ENCODE measurements around the gene KCNMA1.

Gene KCNMA1

DNA sequence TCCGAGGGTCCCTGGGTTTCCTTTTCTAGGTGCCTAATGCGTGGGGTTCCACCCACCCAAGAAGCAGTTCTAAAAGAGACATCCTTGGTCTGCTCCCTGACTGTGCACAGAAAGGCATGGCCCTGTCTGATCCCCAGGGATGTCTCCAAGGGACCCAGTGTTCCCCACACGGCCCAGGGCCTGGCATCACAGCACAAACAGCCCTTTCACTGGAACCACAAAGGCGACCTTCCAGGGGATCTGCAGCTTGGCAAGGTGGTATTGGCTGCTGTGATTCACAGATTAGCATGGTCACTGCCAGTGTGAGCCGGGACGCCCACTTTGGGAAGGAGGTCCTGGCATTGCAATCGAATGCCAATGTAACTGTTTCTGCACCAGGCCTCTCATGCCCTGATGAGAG lies 6.4 kb downstream of the KCNMA1 start:
- no peak for DNase-seq

DNA sequence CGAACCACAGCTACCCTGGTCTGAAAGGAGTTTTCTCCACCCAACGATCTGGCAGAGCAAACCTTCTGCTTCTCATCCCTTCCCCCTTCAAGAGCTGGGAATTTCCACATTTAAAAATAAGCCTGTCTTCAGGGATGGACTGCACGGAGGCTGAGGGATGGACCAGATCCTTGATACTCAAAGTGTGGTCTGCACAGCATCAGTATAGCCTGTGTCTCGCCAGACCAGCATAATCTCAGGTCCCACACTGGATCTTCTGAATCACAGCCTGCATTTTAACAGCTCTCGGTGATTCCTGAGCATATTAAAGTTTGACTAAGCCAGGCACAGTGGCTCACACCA lies 7.1 kb downstream of the KCNMA1 start:
- DNase-seq, result no peak

DNA sequence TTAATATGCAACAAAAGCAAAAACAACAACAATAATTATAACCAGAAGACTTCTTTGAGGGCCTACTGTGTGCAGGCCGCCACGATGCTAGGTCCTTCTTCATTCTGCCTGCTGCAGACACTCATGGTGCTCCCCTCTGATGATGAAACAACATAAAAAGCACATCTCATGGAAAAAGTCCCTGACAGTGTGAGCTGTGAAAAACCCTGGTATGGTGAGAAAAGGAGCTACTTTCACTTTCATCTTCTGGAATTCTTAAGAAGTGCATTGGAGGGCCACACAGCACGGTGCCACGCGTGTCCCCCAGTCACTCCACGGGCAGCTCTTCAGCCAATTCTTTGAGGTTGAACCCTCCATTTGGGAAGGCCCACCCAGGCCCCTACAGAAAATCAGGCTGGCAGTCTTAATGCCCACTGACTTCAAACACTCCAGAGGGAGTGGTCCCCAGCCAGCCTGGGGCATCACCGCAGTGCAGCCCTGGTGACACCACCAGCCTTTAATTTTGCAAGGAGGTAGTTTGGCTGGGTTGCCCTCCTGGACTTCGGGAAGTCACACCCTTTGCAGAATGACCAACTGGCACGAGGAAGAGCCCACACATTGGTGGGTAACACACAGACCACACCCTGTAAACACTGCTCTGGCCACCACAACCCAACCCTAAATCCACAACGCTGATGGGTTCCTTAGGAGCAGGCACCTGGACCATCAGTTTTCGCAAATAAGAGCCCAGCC lies 7.7 kb downstream of the KCNMA1 start:
- no peak for DNase-seq

DNA sequence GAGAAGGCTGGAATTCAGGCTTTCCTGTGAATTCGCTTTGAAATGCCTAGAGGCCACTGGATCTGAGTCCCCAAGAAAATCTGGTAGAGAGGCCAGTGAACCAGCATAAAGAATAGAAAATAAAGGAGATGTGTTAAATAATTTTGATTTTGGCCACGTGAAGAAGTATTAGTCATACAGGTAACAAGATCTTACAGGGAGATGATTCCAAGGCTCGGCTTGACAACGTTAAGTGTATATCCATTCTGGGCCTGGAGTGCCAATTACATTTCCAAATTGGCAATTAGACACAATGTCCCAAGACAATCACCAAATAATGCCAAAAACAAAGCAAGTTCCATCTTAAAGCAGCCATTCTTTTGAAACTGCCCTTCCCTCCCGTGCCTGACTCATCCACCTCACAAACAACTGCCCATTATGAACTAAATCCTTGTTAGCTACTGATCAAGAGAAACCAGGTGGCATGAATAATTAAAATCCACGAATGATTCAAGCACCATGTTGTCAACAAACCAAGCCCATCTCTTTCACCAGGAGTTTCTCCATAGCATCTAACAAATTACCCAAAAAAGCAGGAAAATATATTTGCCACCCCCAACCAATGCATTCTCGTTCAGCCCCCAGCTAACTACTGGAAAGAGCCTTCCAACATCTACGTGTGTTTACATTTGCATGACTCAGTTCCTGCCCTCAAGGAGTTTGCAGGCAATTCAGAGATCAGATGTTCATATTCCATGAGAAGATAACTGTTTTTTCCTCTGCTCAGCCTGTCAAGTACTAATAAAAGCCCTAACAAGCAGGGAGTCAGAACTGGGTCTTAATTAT lies 8.5 kb downstream of the KCNMA1 start:
- DNase-seq, result no peak

DNA sequence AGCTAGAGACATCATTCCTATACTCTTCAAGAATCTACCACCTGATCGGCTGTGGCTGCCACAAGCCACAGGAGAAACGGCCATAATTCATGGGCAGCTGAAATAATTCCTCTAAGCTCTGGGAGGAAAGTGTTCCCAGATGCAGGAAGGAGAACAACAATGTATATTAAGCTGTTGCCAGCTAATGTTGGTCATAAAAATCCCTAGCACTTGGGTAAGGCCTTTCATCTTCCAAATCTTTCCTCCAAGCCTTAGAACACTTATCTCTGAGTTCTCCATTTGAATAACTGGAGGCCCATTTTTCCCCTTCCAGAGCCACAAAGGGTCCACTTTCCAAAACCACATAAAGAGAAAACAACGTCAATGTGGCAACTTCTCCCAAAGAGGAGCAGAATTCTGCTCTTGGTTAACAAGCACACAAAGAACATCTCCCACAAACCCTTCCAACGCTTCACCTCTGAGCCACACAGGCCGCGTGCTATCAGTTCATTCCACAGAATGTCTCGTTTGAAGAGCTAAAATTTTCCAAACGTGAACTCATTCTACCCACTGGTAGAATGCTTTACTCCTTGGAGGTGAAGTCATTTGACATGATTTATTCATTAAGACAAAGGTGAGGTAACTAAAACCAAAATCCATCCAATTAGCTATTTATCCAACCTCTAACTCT lies 11.2 kb downstream of the KCNMA1 start:
- DNase-seq, result no peak

DNA sequence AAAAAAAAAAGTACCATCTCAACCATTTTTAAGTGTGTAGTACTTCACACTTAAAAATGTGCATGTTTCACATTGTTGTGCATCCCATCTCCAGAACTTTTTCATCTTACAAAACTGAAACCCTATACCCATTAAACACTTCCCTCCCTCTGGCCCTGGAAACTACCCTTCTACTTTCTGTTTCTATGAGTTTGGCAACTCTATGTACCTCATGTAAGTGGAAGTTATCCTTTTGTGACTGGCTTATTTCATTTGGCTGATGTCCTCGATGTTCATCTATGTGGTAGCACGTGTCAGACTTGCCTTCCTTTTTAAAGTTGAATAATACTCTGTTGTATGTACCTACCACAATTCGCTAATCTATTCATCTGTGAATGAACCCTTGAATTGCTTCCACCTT lies 12.2 kb downstream of the KCNMA1 start:
- no peak for DNase-seq

DNA sequence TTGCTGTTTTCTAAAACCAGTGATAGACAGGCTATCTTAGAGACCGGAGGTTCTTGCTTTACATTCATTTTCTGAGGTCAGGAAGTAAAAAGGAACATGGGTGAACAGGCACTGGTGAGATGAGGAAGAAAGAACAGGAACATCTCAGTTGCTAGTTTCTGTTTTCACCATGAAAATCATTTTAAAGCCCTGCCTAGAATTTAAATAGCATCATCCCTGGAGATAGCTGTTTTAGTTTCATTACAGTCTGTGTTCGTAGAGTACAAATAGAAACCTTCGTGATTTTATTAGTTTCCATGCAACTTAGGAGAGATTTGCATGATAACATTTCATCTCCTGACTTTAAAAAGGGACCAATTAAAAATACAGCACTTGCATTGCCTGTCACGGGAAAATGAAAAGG lies 14.7 kb downstream of the KCNMA1 start:
- no peak for DNase-seq

DNA sequence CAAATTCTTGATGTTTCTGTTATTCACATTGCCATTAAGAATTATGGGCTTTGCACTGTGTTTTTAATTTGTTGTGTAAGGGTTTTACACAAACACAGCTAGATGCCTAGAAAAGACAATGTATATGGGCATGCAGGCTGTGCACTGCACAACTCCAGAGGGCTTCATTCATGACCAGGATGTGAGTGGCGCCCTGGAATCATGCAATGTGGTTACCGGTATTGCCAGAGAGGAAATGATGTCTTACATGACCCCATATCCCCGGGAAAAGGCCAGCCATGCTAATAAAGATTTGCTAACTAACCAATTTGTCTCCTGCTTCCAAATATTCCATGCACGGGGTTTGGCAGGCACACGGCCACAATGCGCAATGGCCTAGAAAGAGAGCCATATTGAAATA lies 16.9 kb downstream of the KCNMA1 start:
- no peak for DNase-seq

DNA sequence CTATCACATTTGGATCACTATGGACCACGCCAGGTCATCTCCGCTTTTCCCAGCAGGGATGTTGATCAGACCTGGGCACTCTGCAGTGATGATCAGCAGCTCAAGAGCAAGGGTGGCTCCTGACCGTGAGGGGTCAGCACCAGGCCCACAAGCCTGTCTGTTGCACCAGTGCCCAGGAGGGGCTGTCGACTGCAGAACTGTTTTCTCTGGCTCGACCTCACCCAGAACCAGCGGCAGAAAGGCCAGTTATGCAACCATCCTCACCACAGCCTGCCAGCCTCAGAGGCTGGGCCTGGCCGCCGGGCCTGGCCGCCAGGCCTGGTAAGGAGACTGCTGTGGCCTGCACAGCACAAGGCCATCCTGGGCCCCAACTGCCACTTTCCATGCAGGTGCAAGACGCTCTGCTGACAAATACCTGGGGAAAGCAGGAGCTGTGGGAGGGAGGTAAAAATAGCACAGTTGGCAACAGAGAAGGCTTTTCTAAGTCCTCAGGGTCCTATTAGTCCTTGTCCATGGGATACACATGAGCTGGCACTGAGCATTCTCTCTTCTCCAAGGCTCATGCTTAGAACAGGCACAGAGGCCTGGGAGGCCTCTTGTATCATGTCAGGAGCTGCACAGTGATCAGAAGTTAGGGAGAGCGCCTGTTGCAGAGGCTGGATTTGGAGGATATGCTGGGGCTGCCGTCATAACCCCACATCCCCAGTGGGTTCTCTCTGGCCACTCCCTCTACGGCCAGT lies 17.5 kb downstream of the KCNMA1 start:
- no peak for DNase-seq

DNA sequence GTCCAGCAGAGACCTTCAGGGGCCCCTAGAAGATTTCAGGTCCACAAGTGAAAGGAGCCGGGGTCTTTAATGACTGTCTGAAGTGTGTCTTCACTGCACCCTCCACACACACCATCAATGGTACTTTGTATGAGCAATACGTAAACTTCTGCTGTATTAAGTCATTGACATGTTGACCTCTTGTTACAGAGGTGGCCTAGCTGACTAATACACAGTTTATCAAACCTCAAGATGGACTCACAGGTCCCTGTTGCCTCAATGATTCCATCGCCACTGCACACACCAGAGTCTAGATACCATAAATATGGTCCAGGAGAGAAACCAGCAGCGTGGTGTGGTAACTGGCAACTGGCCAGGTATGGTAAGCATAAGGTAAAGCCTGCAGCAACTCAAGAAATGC lies 19.5 kb downstream of the KCNMA1 start:
- no peak for DNase-seq

DNA sequence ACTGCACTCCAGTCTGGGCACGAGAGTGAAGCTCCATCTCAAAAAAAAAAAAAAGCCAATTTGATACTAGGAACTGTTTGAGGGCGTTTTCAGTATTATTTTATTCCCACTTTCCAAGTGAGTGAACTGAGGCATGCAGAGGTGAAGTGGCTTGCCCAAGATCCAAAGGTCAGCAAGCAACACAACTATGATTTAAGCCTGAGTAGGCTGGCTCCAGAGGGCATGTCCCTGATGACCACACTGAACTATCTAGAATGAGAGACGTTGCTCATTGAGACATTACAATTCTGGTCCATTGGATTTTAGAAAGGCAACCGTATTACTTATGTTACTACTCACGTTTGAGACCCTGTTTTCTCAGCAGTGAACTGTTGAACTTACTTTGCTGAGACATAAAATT lies 20.8 kb downstream of the KCNMA1 start:
- no peak for DNase-seq

DNA sequence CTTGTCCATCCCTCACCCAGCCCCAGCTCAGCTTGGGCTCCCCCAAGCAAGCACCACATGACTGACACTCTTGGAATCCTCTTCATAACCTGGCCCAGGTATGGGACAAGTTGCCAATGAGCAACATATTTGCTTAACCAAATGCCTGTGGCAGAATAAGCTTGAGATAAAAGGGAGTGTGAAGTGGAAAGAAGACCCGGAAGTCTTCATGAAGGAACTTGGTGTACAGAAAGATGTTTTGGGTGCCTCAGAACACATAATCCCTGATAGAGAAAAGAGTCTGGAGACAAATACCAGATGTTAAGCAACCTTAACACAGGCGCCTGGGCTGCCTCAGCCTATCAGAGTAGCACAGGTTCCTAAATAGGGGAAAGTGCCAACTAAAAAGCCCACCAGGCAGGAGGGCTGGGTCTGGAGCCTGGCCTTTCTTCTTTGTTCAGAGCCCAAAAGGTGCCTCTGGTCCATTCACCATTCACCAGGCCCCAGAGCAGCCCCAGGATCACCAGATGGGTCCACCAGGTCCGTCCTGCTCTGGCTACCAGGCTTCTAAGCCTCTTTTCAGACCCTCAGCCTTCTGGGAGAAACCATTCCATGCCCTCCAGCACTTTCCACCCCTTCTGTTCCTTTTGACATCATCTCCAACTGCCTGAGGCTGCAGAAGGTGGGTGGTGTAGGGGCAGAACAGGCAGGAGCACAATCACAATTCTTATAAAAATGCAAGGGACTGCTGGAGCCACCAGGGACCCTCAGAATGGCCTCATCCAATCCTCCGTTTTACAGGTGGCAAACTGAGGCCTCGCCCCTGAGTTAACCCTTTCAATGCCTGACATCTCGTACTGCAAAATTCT lies 22.6 kb downstream of the KCNMA1 start:
- DNase-seq, result no peak

DNA sequence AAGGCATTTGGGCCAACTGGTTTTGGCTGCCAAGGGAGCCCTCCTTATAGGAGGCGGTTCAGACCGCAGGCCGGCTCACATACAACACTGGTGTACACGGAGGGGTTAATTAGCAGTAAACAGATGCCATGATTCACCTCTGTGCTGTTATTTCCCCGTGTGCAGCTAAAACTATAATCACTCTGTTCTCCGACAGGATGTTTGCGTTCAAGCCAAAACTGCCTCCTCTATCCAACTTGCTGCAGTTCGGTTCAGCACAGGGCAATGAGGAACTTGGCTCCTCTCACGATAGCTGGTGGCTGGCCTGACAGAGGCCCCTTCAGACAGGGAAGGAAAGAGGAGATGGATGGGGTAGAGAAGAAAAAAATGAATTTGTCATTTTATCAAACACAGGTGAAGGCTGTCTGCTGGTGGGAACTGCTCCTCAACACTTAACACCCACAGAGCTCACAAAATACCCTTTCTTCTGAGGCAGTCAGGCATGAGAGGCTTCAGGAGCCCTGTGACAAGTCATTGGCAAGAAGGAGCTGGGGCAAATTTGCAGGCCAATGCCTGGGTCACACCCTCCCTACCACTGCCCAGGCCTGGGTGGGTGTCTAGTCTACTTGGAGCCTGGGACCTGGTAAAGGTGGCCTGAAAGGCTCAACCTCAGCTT lies 24.0 kb downstream of the KCNMA1 start:
- no peak for DNase-seq

DNA sequence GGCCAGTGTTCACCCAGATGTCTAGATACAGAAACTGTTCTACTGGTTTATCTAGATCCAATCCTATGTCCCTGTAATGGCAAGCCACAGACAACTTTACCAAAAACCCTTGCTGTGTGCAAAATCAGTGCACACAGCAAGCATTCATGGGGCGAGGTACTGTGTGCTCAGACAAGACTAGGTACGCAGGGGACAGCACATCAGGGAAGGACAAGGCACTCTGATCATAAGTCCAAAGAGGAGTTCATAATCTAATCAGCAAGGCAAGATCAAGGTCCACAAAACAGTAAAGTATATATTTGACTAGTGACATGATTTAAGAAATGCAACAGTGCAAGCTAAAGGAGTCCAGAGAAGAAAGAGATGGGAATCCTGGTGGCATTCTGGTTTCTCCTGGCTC lies 25.9 kb downstream of the KCNMA1 start:
- no peak for DNase-seq

DNA sequence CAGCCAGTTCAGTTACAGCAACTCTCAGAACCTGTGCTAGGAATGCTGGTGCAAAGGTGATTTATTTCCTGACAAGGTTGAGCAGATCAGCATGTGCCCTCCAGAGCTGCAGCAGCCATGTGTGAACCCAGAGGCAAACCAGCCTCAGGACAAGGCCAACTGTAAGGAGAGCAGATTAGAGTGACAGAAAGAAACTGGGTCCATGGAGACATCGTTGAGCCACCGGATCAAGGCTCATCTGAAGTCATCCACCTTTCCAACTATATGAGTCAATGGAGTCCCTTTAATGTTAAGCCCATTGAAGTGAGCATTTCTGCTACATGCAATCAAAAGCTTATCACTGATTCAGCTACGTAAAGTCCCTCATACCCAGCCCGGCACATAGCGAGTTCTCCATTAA lies 26.4 kb downstream of the KCNMA1 start:
- DNase-seq, result no peak

DNA sequence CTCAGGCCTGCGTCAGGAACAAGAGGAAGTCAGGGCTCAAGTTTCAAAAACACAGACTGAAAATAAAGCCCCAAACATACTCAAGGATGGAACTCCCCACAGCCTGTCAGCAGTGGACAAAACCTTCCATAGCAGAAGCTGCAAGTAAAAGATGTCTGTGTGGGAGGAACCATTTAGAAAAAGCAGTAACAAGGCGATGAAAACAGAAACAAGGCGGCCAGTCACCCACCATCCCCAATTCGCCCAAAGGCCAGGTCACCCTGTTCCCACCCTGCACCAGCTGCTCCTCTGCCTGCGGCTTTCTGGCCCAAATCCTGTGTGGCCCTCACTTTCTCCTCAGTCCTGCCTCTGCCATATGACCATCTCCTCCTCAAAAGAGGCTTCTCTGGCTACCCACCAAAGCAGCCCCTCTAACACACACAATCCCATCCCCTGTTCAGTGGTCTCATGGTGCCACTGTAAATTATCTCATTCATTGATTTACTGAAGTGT lies 27.8 kb downstream of the KCNMA1 start:
- no peak for DNase-seq

DNA sequence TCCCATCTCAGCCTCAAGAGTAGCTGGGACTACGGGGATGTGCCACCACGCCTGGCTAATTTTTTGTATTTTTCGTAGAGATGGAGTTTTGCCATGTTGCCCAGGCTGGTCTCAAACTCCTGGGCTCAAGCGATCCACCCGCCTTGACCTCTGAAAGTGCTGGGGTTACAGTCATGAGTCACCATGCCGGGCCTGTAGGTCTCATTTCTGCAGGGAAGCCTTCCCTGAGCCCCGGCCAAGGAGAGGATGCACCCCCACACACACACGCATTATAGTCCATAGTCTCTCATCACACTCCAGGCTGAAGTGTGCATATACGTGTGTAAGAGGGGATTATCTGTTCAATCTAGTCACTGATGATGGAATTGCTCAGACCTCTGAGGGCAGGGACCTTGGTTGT lies 29.3 kb downstream of the KCNMA1 start:
- DNase-seq, result no peak

DNA sequence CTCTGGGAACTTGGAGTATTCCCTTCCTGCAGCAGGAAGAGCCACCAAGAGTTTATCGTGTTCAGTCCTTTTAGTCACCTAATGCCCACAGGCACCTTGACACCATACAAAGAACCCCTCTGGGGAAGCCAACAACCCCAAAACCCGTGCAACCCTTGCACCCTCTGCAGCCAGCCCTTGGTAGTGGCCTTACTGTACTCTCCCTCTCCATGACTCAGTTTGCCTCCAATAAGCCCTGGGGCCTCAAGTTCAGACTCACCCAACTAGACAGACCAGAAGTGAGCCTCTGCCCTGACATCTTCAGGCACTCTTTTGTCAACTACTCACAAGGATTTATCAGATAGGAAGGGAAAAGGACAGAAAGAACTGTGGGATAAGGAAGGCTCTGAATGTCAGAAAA lies 30.9 kb downstream of the KCNMA1 start:
- no peak for DNase-seq

DNA sequence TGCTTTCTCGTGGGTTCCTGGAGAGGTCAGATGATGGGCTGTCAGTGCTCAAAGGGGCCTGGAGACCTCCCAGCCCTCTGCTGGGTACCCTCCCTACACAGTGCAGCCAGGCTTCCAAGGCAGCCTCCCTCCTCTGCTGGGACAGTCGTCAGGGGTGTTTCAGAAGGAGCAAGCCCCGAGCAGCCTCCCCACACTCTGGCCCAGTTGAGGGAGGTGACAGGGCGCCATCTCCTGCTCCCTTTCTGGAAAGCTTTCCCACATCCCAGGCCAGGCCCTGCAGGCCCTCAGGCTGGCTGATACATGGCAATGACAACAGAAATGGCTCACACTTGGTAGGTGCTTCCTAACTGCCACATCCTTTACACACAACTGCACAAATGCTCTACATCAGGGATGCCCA lies 32.1 kb downstream of the KCNMA1 start:
- DNase-seq, result no peak

DNA sequence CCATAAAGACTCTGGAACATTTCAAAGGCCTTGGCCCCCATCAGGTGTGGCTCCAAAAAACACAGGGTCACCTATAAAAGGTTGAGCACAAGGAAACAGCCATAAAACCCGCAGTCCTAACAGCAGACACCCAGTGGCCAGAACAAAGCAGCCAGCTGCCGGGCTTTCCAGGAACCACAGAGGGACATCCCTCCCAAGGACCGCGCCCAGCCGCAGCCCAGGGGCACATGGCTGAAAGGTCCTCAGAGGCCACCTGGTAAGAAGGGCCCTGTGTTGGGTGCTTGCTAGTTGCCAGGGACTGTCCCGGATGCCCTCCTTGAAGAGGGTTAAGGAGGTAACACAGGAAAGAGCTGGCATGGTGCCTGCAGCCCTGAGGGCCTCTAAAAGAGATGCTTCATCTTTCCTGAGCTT lies 32.7 kb downstream of the KCNMA1 start:
- DNase-seq, result no peak

DNA sequence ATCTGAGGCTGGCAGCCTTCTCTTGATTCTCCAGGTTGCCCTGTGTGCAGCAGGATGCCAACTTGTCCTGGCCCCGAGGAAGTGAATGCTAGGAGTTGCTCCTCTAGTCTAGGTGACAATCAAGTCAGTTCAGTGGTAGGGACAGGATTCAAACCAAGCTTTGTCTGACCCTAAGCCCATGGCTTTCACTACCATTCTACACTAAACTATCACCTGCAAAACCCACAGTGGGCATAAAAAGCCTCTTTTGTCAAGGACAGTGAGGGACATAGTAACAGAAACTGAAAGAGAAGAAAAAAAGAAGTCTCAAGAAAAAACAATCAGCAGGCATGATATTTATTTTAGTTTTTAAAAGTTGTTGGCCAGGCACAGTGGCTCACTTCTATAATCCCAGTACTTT lies 33.5 kb downstream of the KCNMA1 start:
- no peak for DNase-seq

DNA sequence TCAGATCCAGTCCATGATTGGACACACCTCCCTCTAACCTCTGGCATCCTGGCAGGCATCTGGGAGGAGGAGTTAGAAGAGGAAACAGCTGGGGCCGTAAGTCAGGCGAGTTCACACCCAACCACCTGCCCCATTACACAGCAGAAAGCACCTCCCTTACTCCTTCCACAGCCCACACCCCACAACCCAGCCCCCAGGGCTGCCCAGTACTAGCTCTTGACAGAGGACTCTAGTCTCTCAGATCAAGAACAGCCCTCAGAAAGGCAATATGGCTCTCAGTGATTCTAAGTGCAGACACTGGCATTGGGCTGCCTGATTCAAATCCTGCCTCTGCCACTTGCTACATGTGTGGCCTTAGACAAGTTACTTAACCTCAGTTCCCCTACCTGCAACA lies 34.1 kb downstream of the KCNMA1 start:
- DNase-seq, result no peak

Data from stimulated activated CD8-positive, alpha-beta memory T cell treated with anti-CD3 and anti-CD28 coated beads, Interleukin-4, amount 100 ng/mL, for 48 hours (primary cell).